ENCODE data around the gene DPYD. TPM values are rescaled to one million over a fixed set of nuclear protein-coding genes. Genes with fewer than 3 reads are reported as not detected.

DPYD gene
- total RNA-seq, 2 donors from 2014 or later = 11.1 to 11.5 TPM

DNA sequence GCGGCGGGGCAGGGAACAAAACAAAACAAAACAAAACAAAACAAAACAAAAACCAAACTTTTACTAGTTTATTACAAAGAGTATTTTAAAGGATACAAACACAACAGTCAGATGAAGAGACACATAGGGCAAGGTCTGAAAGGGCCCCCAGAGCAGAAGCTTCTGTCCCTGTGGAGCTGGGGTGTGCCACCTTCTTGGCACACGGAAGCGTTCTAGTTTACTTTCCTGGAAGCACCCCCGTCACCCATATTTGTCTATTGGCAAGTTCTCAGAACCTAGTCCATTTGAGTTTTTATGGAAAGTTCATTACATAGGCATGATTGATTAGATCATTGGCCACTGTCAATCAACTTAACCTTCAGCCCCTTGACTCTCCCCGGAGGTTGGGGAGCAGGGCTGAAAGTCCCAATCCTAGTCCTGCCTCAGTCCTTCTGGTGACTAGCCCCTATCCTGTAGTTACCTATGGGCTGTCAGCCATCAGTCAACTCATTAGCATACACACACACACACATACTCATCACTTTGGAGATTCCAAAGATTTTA is 380.4 kb downstream of the DPYD start:
- Mint-ChIP-seq H3K27me3 (no peaks in the 10 kb centered on the region), H3K9me3 (no peaks in the 10 kb centered on the region), H3K27ac (no peak overlapping the region), H3K4me3 (no peak overlapping the region), H3K4me1 (no peaks in the 10 kb centered on the region), H3K36me3 (ENCODE audit: low read depth) (peaks cover 11% of the 10 kb centered on the region)
- ATAC-seq (replicated peaks) = no peak

DNA sequence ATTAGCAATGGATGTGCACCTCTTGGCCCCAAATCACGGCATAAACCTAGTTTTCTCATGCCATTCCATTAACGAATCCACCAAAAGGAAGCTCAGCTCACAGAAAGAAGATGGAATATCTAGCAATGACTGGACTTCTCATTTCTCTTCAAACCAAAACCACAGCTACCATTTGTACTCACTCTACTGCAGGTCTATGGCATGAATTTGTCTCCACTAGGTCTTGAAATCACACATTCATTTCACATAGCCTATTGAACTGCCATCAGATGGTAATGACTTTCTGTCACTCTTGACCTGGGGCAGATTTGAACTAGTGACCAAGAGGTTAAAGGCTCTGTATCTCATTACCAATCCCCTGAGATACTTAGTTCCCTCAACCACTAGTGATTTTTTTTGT is 382.7 kb downstream of the DPYD start:
- H3K4me1 Mint-ChIP-seq = no peaks in the 10 kb centered on the region
- no peak overlapping the region for H3K4me3 Mint-ChIP-seq
- H3K9me3 Mint-ChIP-seq = no peaks in the 10 kb centered on the region
- no peak overlapping the region for H3K27ac Mint-ChIP-seq
- H3K36me3 Mint-ChIP-seq (ENCODE audit: low read depth) = peaks cover 11% of the 10 kb centered on the region
- H3K27me3 Mint-ChIP-seq = no peaks in the 10 kb centered on the region
- ATAC-seq (replicated peaks) = peak; percentile 49

- ATAC-seq (replicated peaks) = no peak
- H3K9me3 Mint-ChIP-seq = no peaks in the 10 kb centered on the region
- peaks cover 11% of the 10 kb centered on the region for H3K36me3 Mint-ChIP-seq (ENCODE audit: low read depth)
- no peaks in the 10 kb centered on the region for H3K27me3 Mint-ChIP-seq
- no peaks in the 10 kb centered on the region for H3K4me1 Mint-ChIP-seq
- H3K4me3 Mint-ChIP-seq = no peak overlapping the region
- no peak overlapping the region for H3K27ac Mint-ChIP-seq
These were observed 387.5 kb downstream of the DPYD start for GRCh38 chr1:97533358-97533757.

- Mint-ChIP-seq H3K4me3 (no peak overlapping the region), H3K4me1 (no peaks in the 10 kb centered on the region), H3K36me3 (ENCODE audit: low read depth) (no peaks in the 10 kb centered on the region), H3K27ac (no peak overlapping the region), H3K27me3 (no peaks in the 10 kb centered on the region), H3K9me3 (no peaks in the 10 kb centered on the region)
- ATAC-seq (replicated peaks) = no peak
These were observed 391.2 kb downstream of the DPYD start for GRCh38 chr1:97529600-97529999.

- ATAC-seq (replicated peaks) = no peak
These were observed 396.6 kb downstream of the DPYD start for GRCh38 chr1:97524211-97524610.

DNA sequence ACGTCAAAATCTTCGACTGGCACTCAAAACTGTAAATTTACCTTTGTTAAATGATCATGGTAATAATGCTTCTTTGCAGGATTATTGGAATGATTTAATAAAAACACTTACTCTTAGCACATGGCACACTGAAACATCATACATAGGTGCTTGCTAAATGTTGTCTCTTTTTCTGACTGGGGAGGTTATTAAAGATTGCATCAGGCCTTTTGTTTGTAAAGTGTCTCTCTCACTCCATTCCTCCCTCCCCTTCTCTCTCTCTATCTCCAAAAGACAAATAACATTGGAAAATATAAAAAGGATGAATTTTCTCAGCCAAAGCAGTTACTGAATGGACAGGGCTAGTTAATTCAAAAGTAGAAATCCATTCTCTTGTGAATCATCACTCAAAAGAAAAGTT is 404.2 kb downstream of the DPYD start:
- Mint-ChIP-seq H3K27ac (no peak overlapping the region), H3K9me3 (no peaks in the 10 kb centered on the region), H3K4me1 (no peaks in the 10 kb centered on the region), H3K36me3 (ENCODE audit: low read depth) (peaks cover 19% of the 10 kb centered on the region), H3K4me3 (no peak overlapping the region), H3K27me3 (no peaks in the 10 kb centered on the region)
- no peak for ATAC-seq (replicated peaks)

More at GRCh38 chr1:97524211-97524610, 396.6 kb downstream of the DPYD start:
- H3K36me3 Mint-ChIP-seq (ENCODE audit: low read depth) = peaks cover 25% of the 10 kb centered on the region
- H3K4me1 Mint-ChIP-seq = no peaks in the 10 kb centered on the region
- no peak overlapping the region for H3K27ac Mint-ChIP-seq
- no peak overlapping the region for H3K4me3 Mint-ChIP-seq
- H3K9me3 Mint-ChIP-seq = no peaks in the 10 kb centered on the region
- H3K27me3 Mint-ChIP-seq = no peaks in the 10 kb centered on the region

- Mint-ChIP-seq H3K27ac (no peak overlapping the region), H3K4me3 (no peak overlapping the region), H3K9me3 (peaks cover 6% of the 10 kb centered on the region), H3K36me3 (ENCODE audit: low read depth) (peaks cover 21% of the 10 kb centered on the region), H3K4me1 (no peaks in the 10 kb centered on the region), H3K27me3 (no peaks in the 10 kb centered on the region)
- no peak for ATAC-seq (replicated peaks)
These were observed 412.1 kb downstream of the DPYD start for GRCh38 chr1:97508653-97509218.

DNA sequence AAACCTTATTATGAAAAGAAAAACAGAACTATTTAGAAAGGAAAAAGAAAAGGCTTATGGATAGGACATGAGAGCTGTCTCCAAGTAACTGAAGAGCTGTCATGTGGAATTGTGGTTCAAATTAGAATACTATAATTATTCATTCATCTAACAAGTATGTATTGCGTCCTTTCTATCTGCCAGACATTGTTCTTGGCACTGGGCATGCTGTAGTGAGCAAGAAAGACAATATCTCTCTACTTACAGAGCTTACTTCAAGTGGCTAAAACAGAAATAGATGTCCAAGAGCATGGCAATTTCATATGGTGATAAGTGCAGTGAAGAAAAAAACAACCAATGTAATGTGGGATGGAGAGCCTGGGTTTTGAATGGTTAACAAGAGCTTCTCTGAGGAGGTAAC is 413.0 kb downstream of the DPYD start:
- Mint-ChIP-seq H3K27ac (no peak overlapping the region), H3K4me3 (no peak overlapping the region), H3K36me3 (ENCODE audit: low read depth) (peaks cover 21% of the 10 kb centered on the region), H3K9me3 (peaks cover 6% of the 10 kb centered on the region), H3K27me3 (no peaks in the 10 kb centered on the region), H3K4me1 (no peaks in the 10 kb centered on the region)
- ATAC-seq (replicated peaks) = no peak

- no peak overlapping the region for H3K4me3 Mint-ChIP-seq
- no peaks in the 10 kb centered on the region for H3K4me1 Mint-ChIP-seq
- no peak for ATAC-seq (replicated peaks)
These were observed 414.5 kb downstream of the DPYD start for GRCh38 chr1:97506368-97506767.

DNA sequence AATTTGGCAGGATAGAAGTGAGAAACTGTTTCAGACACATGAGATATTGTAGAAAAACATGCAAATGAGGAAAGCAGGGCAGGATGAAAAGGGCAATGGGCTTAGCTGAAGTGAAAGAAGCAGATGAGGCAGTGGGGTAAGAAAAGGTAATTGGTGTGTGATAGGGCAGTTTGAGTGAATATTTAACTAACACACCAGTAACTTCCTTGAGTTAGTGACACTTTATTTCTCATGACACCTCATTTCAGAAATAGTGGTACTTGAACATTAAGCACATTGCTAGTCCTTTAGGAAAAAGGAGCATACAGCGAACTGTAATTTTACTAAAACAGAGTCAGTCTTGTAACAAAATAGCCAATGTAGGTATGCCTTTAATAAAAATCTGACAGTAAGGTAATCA is 415.0 kb downstream of the DPYD start:
- Mint-ChIP-seq H3K9me3 (peaks cover 6% of the 10 kb centered on the region), H3K27me3 (no peaks in the 10 kb centered on the region), H3K36me3 (ENCODE audit: low read depth) (peaks cover 29% of the 10 kb centered on the region), H3K4me3 (no peak overlapping the region), H3K27ac (no peak overlapping the region), H3K4me1 (no peaks in the 10 kb centered on the region)
- ATAC-seq (replicated peaks) = no peak

More at GRCh38 chr1:97506368-97506767, 414.5 kb downstream of the DPYD start:
- H3K36me3 Mint-ChIP-seq (ENCODE audit: low read depth) = peaks cover 29% of the 10 kb centered on the region
- H3K9me3 Mint-ChIP-seq = peaks cover 6% of the 10 kb centered on the region
- H3K27me3 Mint-ChIP-seq = no peaks in the 10 kb centered on the region
- H3K27ac Mint-ChIP-seq = no peak overlapping the region

- no peaks in the 10 kb centered on the region for H3K4me1 Mint-ChIP-seq
- no peak overlapping the region for H3K27ac Mint-ChIP-seq
- no peak for ATAC-seq (replicated peaks)
- peaks cover 6% of the 10 kb centered on the region for H3K9me3 Mint-ChIP-seq
- peaks cover 29% of the 10 kb centered on the region for H3K36me3 Mint-ChIP-seq (ENCODE audit: low read depth)
- H3K27me3 Mint-ChIP-seq = no peaks in the 10 kb centered on the region
- H3K4me3 Mint-ChIP-seq = no peak overlapping the region
These were observed 415.5 kb downstream of the DPYD start for GRCh38 chr1:97505289-97505688.

- Mint-ChIP-seq H3K4me3 (no peak overlapping the region), H3K27ac (no peak overlapping the region), H3K27me3 (no peaks in the 10 kb centered on the region), H3K4me1 (no peaks in the 10 kb centered on the region), H3K9me3 (no peaks in the 10 kb centered on the region), H3K36me3 (ENCODE audit: low read depth) (peaks cover 15% of the 10 kb centered on the region)
- ATAC-seq (replicated peaks) = no peak
These were observed 418.5 kb downstream of the DPYD start for GRCh38 chr1:97502360-97502759.

DNA sequence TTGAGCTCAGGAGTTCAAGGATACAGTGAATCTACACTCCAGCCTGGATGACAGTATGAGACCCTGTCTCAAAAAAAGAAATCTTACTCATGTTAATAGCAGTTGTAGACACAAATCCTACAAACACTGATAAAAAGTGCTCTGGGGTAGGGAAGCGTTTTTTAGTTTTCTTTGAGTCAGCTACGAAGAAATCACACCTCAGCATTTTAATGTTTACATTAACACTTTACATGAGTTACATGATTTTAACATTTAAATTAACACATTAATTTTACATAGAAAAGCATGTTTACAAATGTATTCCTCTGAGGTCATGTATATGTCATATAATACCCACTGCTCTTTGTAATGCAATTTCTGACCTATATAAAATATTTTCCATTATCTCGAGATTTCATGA is 419.2 kb downstream of the DPYD start:
- Mint-ChIP-seq H3K27ac (no peak overlapping the region), H3K9me3 (no peaks in the 10 kb centered on the region), H3K4me1 (no peaks in the 10 kb centered on the region), H3K4me3 (no peak overlapping the region), H3K27me3 (no peaks in the 10 kb centered on the region), H3K36me3 (ENCODE audit: low read depth) (peaks cover 15% of the 10 kb centered on the region)
- no peak for ATAC-seq (replicated peaks)

DNA sequence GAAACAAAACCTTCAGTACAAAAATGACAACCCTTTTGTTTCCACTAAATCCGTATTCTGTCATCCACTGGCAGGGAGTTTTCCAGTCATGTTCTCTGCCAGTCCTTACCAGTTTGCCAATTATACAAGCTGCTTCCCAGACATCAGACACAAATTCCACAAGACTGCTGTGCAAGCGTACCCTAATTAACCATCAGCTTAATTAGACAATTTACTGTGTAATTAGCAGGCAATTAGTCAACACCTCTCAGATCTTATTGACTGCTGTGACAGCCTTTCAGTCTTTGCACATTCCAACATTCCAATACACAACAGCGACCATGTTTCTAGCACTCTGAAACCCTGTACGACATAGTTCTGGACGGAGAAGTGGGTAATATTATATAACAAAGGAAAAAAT is 420.1 kb downstream of the DPYD start:
- H3K4me3 Mint-ChIP-seq = no peak overlapping the region
- H3K36me3 Mint-ChIP-seq (ENCODE audit: low read depth) = peaks cover 15% of the 10 kb centered on the region
- no peak overlapping the region for H3K27ac Mint-ChIP-seq
- H3K9me3 Mint-ChIP-seq = no peaks in the 10 kb centered on the region
- no peaks in the 10 kb centered on the region for H3K4me1 Mint-ChIP-seq
- no peak for ATAC-seq (replicated peaks)
- H3K27me3 Mint-ChIP-seq = no peaks in the 10 kb centered on the region

GRCh38 chr1:97499667-97500066 is 421.2 kb downstream of the DPYD start:
- no peak overlapping the region for H3K27ac Mint-ChIP-seq
- no peaks in the 10 kb centered on the region for H3K27me3 Mint-ChIP-seq
- H3K4me3 Mint-ChIP-seq = no peak overlapping the region
- H3K4me1 Mint-ChIP-seq = no peaks in the 10 kb centered on the region
- H3K9me3 Mint-ChIP-seq = no peaks in the 10 kb centered on the region
- H3K36me3 Mint-ChIP-seq (ENCODE audit: low read depth) = peaks cover 15% of the 10 kb centered on the region
- ATAC-seq (replicated peaks) = no peak

DNA sequence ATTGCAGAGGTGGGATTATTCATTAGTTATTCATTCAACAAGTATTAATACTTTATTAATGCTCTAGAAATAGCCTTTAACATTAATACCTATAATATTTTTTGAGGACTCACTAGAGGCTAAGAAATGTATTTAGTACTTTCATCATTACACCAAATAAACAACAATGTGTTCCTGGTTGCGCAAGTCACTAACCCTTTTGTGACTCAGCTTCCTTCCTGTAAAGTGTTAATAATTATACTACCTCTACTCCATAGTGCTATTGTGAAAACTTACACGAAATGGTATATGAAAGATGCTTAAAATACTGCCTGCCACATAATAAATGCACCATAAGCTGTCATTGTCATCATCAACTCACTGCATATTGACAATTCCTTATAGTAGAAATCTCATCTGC is 431.0 kb downstream of the DPYD start:
- no peak overlapping the region for H3K27ac Mint-ChIP-seq
- H3K4me1 Mint-ChIP-seq = no peaks in the 10 kb centered on the region
- H3K9me3 Mint-ChIP-seq = no peaks in the 10 kb centered on the region
- H3K27me3 Mint-ChIP-seq = no peaks in the 10 kb centered on the region
- no peak overlapping the region for H3K4me3 Mint-ChIP-seq
- no peaks in the 10 kb centered on the region for H3K36me3 Mint-ChIP-seq (ENCODE audit: low read depth)
- ATAC-seq (replicated peaks) = no peak
